Esophagus squamous epithelium (tissue), 5 donors: ENCODE results near the gene KCNE5. TPM values are rescaled to one million over a fixed set of nuclear protein-coding genes. Genes with fewer than 3 reads are reported as not detected.
"Not testable (repeated sequence)": the region's sequence is repeated elsewhere in the genome, so short reads cannot be mapped to it uniquely, and the experiment has no call there.

Experiments
- DNase-seq: peaks from one replicate; lab custom pipeline; 2025; lab: John Stamatoyannopoulos, UW
- H3K27ac ChIP-seq, 4 donors: fragments of 200-600 bp; sonication (generic); one replicate each; pipeline ENCODE4 v1.5.1; 2016 to 2019; ENCODE audit warnings: mild to moderate bottlenecking in 1 of 4
- H3K27me3 ChIP-seq, 4 donors: fragments of 200-600 bp; sonication (generic); 1 replicate in 3 of 4; 2 replicates in 1 of 4; pipeline versions ENCODE4 v1.5.1 to v1.6.0; 2017 to 2021; ENCODE audit warnings: antibody characterized with exemption in 1 of 4
- H3K36me3 ChIP-seq, 3 donors: fragments of 200-600 bp; sonication (generic); one replicate each; pipeline ENCODE4 v1.5.1; 2016 to 2019
- H3K4me1 ChIP-seq, 3 donors: fragments of 200-600 bp; sonication (generic); one replicate each; pipeline ENCODE4 v1.5.1; 2017 to 2019
- H3K4me3 ChIP-seq, 4 donors: fragments of 200-600 bp; sonication (generic); 1 replicate in 3 of 4; 2 replicates in 1 of 4; pipeline ENCODE4 v1.5.1; 2016 to 2019; ENCODE audit warnings: mild to moderate bottlenecking in 2 of 4, moderate library complexity in 1 of 4
- H3K9me3 ChIP-seq, 3 donors: fragments of 200-600 bp; sonication (generic); one replicate each; pipeline ENCODE4 v1.5.1; 2016 to 2019
- POLR2A ChIP-seq, 4 donors: fragments of 450-650 bp; IDR thresholded peaks; one replicate each; pipeline ENCODE4 v1.6.1; 2017; ENCODE audit warnings: antibody characterized with exemption in 4 of 4, mild to moderate bottlenecking in 4 of 4, moderate library complexity in 3 of 4
- WGBS, 2 donors: methylation state at CpG; one replicate each; pipeline ENCODE4 v1.1.5; 2018; 5-methylcytosine and 5-hydroxymethylcytosine counted together
- intact Hi-C: fragments of 100-400 bp; cut with DNase I; formaldehyde crosslinking; loops from one replicate; pipeline ENCODE4 v1.15.0; 2022
- total RNA-seq, 4 donors: library from RNA; depleted of rRNA; stranded (reverse); fragments of >200 nt; gene quantifications; one replicate each; pipeline ENCODE4 v1.1.0, GENCODE V29; 2016
- TF ChIP-seq, protein P1 (sequence below), 6 experiments: fragments of 450-650 bp in 4 of 6; fragments of 200-600 bp in 2 of 6; sonication (generic) in 2 of 6; IDR thresholded peaks; one replicate each; pipeline ENCODE4 v1.5.1; 2016 to 2019; ENCODE audit warnings: antibody characterized with exemption in 6 of 6, mild to moderate bottlenecking in 4 of 6, moderate library complexity in 4 of 6
- donor health status: DM: yes; HTN: yes; CAD: no.

Gene KCNE5
- total RNA-seq, 4 donors from 2014 or later = 0.38 TPM; not detected in 3

DNA sequence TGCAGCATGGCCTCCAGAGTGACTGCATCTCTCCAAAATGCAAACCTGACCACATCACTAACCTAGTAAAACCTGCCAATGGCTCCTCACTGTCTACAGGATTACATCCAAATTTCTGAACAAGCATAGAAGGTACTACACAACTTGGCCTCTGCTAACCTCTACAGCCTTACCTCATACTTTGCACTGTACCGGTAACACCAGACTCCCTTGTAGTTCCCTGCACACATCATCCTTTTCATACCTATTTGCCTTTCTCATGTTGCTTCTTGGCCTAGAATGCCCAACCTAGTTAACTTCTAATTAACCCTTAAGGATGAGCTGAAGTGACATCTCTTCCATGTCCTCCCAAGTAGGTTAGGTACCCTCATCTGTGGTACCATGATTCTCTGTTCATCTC lies 33.4 kb upstream of the KCNE5 start:
- Histone ChIP-seq H3K27ac (no peak overlapping the region), H3K4me3 (no peak overlapping the region), H3K9me3 (no peaks in the 10 kb centered on the region), H3K36me3 (peaks cover 0 to 45% (median 4%) of the 10 kb centered on the region in 3 donors), H3K4me1 (no peaks in the 10 kb centered on the region), H3K27me3 (no peaks in the 10 kb centered on the region)
- no peak for DNase-seq
- TF ChIP-seq, protein P1, sequence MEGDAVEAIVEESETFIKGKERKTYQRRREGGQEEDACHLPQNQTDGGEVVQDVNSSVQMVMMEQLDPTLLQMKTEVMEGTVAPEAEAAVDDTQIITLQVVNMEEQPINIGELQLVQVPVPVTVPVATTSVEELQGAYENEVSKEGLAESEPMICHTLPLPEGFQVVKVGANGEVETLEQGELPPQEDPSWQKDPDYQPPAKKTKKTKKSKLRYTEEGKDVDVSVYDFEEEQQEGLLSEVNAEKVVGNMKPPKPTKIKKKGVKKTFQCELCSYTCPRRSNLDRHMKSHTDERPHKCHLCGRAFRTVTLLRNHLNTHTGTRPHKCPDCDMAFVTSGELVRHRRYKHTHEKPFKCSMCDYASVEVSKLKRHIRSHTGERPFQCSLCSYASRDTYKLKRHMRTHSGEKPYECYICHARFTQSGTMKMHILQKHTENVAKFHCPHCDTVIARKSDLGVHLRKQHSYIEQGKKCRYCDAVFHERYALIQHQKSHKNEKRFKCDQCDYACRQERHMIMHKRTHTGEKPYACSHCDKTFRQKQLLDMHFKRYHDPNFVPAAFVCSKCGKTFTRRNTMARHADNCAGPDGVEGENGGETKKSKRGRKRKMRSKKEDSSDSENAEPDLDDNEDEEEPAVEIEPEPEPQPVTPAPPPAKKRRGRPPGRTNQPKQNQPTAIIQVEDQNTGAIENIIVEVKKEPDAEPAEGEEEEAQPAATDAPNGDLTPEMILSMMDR (IDR thresholded peaks at IDR 0.05) = no peak
- TF ChIP-seq POLR2A (IDR thresholded peaks at IDR 0.05) = no peak
- 96 to 100% methylated on average over 1 of the region's 1 CpG for WGBS, 2 donors
- intact Hi-C loops = no loop called here

DNA sequence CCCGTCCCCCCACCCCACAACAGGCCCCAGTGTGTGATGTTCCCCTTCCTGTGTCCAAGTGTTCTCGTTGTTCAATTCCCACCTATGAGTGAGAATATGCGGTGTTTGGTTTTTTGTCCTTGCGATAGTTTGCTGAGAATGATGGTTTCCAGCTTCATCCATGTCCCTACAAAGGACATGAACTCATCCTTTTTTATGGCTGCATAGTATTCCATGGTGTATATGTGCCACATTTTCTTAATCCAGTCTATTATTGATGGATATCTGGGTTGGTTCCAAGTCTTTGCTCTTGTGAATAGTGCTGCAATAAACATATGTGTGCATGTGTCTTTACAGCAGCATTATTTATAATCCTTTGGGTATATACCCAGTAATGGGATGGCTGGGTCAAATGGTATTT lies 32.4 kb upstream of the KCNE5 start:
- H3K4me3 ChIP-seq, H3K27ac ChIP-seq, intact Hi-C loops, DNase-seq, H3K27me3 ChIP-seq, H3K9me3 ChIP-seq, H3K4me1 ChIP-seq: not testable (repeated sequence)
- 100% methylated on average over 2 to 3 of the region's 4 CpGs for WGBS, 2 donors
- H3K36me3 ChIP-seq = peaks cover 0 to 35% (median 4%) of the 10 kb centered on the region in 3 donors

DNA sequence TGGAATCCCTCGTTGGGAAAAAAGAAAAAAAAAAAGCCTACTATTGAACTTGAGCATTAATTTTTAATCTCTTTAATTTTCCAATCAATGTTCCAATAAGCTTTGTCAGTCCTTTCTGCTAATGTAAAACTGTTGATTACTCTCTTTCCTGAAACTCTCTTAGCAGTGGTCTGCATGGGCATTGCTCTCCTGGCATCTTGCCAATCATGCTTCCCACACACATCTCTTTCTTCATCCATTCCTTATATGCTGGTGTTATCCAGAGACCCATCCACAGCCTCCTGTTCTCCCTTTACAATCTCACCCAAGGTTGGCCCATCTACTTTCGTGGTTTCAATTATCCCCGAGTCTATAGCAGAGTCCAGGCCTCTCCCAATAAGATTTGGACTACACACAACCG lies 31.8 kb upstream of the KCNE5 start:
- TF ChIP-seq POLR2A (IDR thresholded peaks at IDR 0.05) = no peak
- TF ChIP-seq, protein P1 (IDR thresholded peaks at IDR 0.05) = no peak
- DNase-seq = no peak
- Histone ChIP-seq H3K27ac (no peak overlapping the region), H3K4me3 (no peak overlapping the region), H3K4me1 (no peaks in the 10 kb centered on the region), H3K9me3 (no peaks in the 10 kb centered on the region), H3K36me3 (peaks cover 0 to 29% (median 4%) of the 10 kb centered on the region in 3 donors), H3K27me3 (no peaks in the 10 kb centered on the region)
- intact Hi-C loops = no loop called here
- 68 to 85% methylated on average over 4 of the region's 4 CpGs for WGBS, 2 donors

- WGBS, 2 donors = 52 to 57% methylated on average over 4 of the region's 4 CpGs
- TF ChIP-seq, protein P1 (IDR thresholded peaks at IDR 0.05) = no peak
- TF ChIP-seq POLR2A (IDR thresholded peaks at IDR 0.05) = no peak
These were observed 30.7 kb upstream of the KCNE5 start for GRCh38 chrX:109655502-109656201.

DNA sequence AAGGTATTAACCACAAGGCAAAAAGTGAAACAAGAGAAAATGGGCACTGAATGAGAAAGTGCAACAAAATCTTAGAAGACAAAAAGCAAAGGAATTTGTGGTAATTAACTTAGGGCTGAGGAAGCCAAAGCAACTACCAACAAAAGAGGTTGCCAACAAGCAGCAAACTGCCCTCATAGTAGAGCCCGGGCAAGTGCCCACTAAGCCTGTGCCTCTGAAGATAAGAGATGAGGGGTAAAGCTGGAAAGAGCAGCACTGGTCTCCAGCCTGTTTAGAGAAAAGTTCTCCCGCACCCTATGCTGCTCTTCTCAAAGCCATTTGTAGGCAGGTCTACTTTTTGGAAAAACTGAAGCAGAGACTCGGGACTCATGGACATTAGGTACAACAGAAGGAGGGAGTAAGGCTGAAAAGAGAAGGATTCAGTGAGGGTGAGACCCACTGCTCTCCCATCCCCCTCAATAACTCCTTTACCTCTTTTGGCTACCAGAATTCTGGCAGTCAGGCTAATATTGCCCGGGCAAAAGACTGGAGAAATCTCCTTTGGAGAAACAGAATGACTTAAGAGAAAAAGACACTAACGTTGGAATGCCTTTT lies 29.6 kb upstream of the KCNE5 start:
- Histone ChIP-seq H3K36me3 (peaks cover 0 to 21% (median 4%) of the 10 kb centered on the region in 3 donors), H3K9me3 (no peaks in the 10 kb centered on the region), H3K27me3 (no peaks in the 10 kb centered on the region), H3K4me3 (no peak overlapping the region), H3K4me1 (no peaks in the 10 kb centered on the region), H3K27ac (no peak overlapping the region)
- DNase-seq = no peak
- 62 to 74% methylated on average over 4 to 5 of the region's 5 CpGs for WGBS, 2 donors
- TF ChIP-seq, protein P1 (IDR thresholded peaks at IDR 0.05) = no peak
- TF ChIP-seq POLR2A (IDR thresholded peaks at IDR 0.05) = no peak
- intact Hi-C loops = no loop called here

More at GRCh38 chrX:109655502-109656201, 30.7 kb upstream of the KCNE5 start:
- no peaks in the 10 kb centered on the region for H3K4me1 ChIP-seq
- intact Hi-C loops = no loop called here
- no peaks in the 10 kb centered on the region for H3K9me3 ChIP-seq
- H3K36me3 ChIP-seq = peaks cover 0 to 21% (median 4%) of the 10 kb centered on the region in 3 donors
- no peak for DNase-seq
- H3K27ac ChIP-seq = no peak overlapping the region
- no peak overlapping the region for H3K4me3 ChIP-seq
- H3K27me3 ChIP-seq = no peaks in the 10 kb centered on the region

DNA sequence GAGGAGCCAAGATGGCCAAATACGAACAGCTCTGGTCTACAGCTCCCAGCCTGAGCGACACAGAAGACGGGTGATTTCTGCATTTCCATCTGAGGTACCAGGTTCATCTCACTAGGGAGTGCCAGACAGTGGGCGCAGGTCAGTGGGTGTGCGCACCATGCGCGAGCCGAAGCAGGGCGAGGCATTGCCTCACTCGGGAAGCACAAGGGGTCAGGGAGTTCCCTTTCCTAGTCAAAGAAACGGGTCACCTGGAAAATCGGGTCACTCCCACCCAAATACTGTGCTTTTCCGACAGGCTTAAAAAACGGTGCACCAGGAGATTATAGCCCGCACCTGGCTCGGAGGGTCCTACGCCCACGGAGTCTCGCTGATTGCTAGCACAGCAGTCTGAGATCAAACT lies 19.7 kb upstream of the KCNE5 start:
- WGBS, 2 donors = no CpG with 5 or more reads among the region's 19 CpGs
- H3K36me3 ChIP-seq, H3K27ac ChIP-seq, H3K4me3 ChIP-seq, DNase-seq, H3K4me1 ChIP-seq, intact Hi-C loops, H3K27me3 ChIP-seq, H3K9me3 ChIP-seq: not testable (repeated sequence)
